Measurements from ENCODE around the gene S100A11.

The S100A11 gene

DNA sequence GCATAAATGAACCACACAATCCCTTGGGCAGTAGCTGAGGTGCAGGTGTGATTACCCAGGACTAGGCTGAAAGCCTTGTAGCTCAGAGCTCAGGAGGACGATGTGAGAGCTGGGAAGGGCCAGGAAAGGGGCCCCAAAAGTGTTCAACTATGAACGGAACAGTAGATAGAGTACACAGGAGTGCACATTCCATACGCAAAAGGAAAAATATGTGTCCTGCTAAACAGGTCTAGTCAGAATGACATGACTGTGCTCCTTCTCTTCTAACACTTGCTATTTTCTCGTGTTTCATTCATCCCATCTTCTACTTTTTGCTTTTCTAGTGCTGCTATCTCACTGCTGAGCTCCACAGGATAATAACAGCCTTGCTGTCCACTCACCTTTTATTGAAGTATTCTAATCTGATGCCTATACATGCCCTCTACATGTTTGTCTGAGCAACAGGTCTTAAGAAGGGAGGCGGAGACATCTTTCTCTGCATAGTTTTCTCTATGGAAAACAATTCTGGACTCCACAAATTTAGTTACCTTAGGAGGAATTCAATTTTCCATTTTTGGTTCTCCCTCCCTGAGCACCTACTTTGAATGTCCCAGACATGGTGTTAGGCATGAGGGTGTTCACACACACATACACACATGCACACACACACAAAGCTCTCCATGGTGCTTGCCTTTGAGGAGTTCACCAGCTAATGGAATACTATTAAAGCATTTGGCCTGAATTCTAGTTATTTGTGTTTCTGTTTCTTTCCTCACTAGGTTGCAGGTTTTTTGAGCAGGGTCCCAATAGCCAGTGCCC is 46.5 kb downstream of the S100A11 start:
- Histone ChIP-seq H3K27me3 (ENCODE audit: control insufficient read depth, insufficient read depth, low read length) (peaks cover 42% of the 10 kb centered on the region), H3K9ac (ENCODE audit: low read length) (no peak overlapping the region), H3K27ac (ENCODE audit: low read length) (no peak overlapping the region)

DNA sequence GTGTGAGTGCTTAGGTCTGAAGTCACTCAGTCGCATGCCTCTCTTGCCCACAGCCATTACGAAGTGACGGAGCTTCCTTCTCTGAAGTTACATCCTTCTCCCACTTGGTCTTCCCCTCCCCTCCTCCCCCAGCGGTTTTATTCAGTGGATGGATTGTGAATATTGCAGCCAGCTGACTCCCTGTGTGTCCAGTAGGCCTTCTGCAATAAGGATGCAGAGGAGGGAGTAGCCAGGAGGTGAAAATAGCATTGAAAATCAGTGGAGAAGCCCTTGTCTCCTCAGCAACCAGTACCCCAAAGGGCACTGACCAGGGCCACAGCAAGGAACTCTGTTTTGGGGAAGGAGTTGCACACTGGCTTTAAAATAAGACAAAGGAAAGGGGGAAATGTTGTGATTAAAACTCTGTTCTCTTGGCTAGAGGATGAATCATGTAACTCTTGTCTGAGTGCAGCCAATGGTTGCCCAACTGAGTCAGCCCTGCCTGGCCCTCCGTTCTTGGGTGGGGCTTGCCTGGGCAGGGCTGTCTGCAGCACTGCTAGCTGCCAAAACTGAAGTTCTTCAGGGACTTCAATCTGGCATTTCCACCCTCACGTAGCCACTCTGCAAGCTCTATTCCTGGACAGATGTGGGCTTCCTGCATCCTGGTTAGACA is 47.5 kb downstream of the S100A11 start:
- no peak overlapping the region for H3K9ac ChIP-seq (ENCODE audit: low read length)
- no peaks in the 10 kb centered on the region for H3K9me3 ChIP-seq (ENCODE audit: control insufficient read depth, low read depth, low read length)
- peaks cover 38% of the 10 kb centered on the region for H3K27me3 ChIP-seq (ENCODE audit: control insufficient read depth, insufficient read depth, low read length)
- H3K4me1 ChIP-seq (ENCODE audit: control insufficient read depth, low read depth, low read length): peaks cover 20% of the 10 kb centered on the region
- no peak overlapping the region for H3K27ac ChIP-seq (ENCODE audit: low read length)
- peaks cover 10% of the 10 kb centered on the region for H3K36me3 ChIP-seq (ENCODE audit: control insufficient read depth, low read depth, low read length)
- no peak overlapping the region for H3K4me3 ChIP-seq (ENCODE audit: low read length)

More for the DNA sequence above, 46.5 kb downstream of the S100A11 start:
- H3K36me3 ChIP-seq (ENCODE audit: control insufficient read depth, low read depth, low read length): peaks cover 5% of the 10 kb centered on the region
- H3K4me1 ChIP-seq (ENCODE audit: control insufficient read depth, low read depth, low read length): peaks cover 23% of the 10 kb centered on the region
- H3K4me3 ChIP-seq (ENCODE audit: low read length): no peak overlapping the region
- no peaks in the 10 kb centered on the region for H3K9me3 ChIP-seq (ENCODE audit: control insufficient read depth, low read depth, low read length)

DNA sequence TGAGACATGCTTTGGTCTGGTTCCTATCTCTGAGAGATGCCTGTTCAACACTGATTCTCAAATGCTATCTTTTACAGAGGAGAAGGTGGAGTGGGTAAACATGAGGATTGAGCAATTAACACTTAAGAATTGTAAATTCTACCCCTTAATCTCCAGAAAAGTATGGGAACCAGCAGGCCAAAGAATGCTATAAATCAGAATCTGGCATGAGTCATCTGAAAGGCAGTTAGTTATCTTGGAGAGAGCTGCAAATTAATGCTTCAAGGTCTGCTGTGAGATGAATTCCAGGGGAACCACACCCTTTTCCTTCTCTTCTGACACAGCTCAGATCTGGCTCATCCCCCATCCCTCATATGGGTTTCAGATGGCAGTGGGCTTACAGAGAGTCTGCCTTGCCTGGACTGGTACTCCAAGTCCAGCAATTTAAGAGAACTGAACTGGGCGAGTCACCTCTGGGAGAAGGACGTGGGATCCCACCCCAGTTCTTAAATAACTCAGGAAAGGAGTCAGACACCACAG is 48.3 kb downstream of the S100A11 start:
- peaks cover 12% of the 10 kb centered on the region for H3K36me3 ChIP-seq (ENCODE audit: control insufficient read depth, low read depth, low read length)
- H3K4me3 ChIP-seq (ENCODE audit: low read length): no peak overlapping the region
- no peak overlapping the region for H3K27ac ChIP-seq (ENCODE audit: low read length)
- no peak overlapping the region for H3K9ac ChIP-seq (ENCODE audit: low read length)
- no peaks in the 10 kb centered on the region for H3K9me3 ChIP-seq (ENCODE audit: control insufficient read depth, low read depth, low read length)
- peaks cover 32% of the 10 kb centered on the region for H3K27me3 ChIP-seq (ENCODE audit: control insufficient read depth, insufficient read depth, low read length)
- H3K4me1 ChIP-seq (ENCODE audit: control insufficient read depth, low read depth, low read length): peaks cover 20% of the 10 kb centered on the region

DNA sequence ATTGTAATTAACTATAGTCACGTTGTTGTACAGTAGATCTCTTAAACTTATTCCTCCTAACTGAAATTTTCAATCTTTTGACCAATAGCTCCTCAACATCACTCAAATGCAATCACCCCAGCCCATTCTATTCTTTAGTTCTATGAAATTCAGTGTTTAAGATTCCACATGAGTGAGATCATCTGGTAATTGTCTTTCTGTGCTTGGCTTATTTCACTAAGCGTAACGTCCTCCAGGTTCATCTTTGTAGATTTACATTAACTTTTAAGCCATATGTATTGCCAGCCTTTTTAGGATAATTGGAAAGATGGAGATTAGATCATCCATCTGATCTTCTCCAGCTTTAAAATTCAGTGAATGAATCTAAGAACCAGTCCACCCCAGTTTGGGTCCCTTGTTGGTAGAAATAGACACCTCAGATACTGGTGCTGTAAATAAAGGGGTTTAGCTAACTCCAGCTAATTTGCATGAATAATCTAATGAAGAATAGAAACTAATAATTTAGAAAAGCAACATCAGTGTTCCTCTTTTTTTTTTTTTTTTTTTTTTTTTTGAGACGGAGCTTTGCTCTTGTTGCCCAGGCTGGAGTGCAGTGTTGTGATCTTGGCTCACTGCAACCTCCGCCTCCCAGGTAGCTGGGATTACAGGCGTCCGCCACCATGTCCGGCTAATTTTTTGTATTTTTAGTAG is 50.2 kb downstream of the S100A11 start:
- Histone ChIP-seq H3K4me1 (ENCODE audit: control insufficient read depth, low read depth, low read length) (peaks cover 7% of the 10 kb centered on the region), H3K27ac (ENCODE audit: low read length) (no peak overlapping the region), H3K36me3 (ENCODE audit: control insufficient read depth, low read depth, low read length) (peaks cover 23% of the 10 kb centered on the region)

DNA sequence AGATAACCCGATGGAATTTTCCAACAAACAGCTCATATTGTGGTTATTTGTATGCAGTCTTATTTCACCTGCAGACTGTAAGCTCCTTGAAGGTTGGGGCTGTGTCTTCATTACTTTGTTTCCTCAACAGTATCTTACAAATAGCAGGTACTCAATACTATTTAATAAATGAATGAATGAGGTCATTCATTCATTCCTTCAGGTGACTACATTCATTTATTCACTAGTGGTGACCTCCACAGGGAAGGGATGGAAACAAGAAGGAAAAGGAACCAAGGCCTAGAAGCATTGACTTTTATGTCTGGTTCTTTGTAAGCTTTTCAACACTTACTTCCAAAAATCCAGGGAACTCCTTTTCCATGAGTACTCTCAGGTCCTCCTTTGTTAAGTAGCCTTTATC is 51.0 kb downstream of the S100A11 start:
- Histone ChIP-seq H3K36me3 (ENCODE audit: control insufficient read depth, low read depth, low read length) (peaks cover 23% of the 10 kb centered on the region), H3K9ac (ENCODE audit: low read length) (no peak overlapping the region), H3K4me3 (ENCODE audit: low read length) (no peak overlapping the region), H3K9me3 (ENCODE audit: control insufficient read depth, low read depth, low read length) (no peaks in the 10 kb centered on the region), H3K4me1 (ENCODE audit: control insufficient read depth, low read depth, low read length) (peaks cover 4% of the 10 kb centered on the region), H3K27ac (ENCODE audit: low read length) (no peak overlapping the region), H3K27me3 (ENCODE audit: control insufficient read depth, insufficient read depth, low read length) (peaks cover 5% of the 10 kb centered on the region)

More for the DNA sequence above, 50.2 kb downstream of the S100A11 start:
- no peaks in the 10 kb centered on the region for H3K9me3 ChIP-seq (ENCODE audit: control insufficient read depth, low read depth, low read length)
- H3K27me3 ChIP-seq (ENCODE audit: control insufficient read depth, insufficient read depth, low read length): peaks cover 13% of the 10 kb centered on the region
- H3K4me3 ChIP-seq (ENCODE audit: low read length): no peak overlapping the region
- H3K9ac ChIP-seq (ENCODE audit: low read length): no peak overlapping the region

DNA sequence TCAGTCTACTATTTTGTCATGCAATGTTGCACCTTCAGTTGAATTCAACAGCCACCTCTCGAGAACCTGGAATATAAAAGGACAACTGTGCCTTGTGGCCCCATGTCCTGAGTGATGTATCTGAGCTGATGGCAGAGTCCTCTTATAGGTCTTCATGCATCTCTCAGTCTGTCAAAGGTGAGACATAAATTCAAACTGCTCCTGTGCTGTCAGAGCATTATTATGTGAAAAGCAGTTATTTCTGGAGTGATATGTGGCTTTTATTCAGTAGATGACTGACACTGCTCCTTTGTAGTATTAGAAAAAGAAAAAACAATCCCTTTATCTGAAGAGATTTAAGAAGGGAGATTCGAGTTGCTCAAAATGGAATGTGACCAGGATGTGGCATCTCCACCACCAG is 51.5 kb downstream of the S100A11 start:
- Histone ChIP-seq H3K4me3 (ENCODE audit: low read length) (no peak overlapping the region), H3K9ac (ENCODE audit: low read length) (no peak overlapping the region), H3K36me3 (ENCODE audit: control insufficient read depth, low read depth, low read length) (peaks cover 23% of the 10 kb centered on the region), H3K4me1 (ENCODE audit: control insufficient read depth, low read depth, low read length) (peaks cover 4% of the 10 kb centered on the region), H3K27ac (ENCODE audit: low read length) (no peak overlapping the region), H3K27me3 (ENCODE audit: control insufficient read depth, insufficient read depth, low read length) (no peaks in the 10 kb centered on the region), H3K9me3 (ENCODE audit: control insufficient read depth, low read depth, low read length) (no peaks in the 10 kb centered on the region)

DNA sequence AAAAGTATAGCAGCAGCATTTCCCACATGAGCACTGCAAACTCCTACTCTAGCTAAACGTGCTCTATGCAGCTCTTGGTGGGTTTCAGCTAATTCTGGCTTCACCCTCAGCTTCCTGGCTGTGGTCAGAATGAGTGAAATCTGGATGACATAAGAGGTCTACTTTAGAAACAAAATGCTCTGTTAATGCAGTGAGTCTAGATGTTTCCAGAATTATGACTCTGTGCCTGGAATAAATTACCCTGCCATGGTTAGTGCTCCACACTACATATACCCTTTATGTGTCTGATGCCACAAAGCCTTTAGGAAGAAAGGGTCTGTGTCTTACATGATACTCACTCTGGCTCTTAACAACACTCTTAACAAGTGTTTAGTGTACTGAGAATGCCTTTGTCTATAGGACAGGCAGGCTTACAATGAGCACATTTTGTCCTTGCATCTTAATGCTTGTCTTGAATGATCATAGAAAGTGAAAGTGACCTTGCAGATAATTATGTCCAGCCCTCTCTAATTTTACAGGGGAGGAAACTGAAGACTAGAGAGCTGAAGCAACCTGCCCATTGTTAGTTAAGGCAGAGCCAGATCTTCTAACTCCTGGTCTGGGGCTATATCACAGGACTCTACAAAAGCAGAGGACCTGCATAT is 52.4 kb downstream of the S100A11 start:
- Histone ChIP-seq H3K9me3 (ENCODE audit: control insufficient read depth, low read depth, low read length) (no peaks in the 10 kb centered on the region), H3K4me3 (ENCODE audit: low read length) (no peak overlapping the region), H3K4me1 (ENCODE audit: control insufficient read depth, low read depth, low read length) (peaks cover 4% of the 10 kb centered on the region), H3K27ac (ENCODE audit: low read length) (no peak overlapping the region), H3K36me3 (ENCODE audit: control insufficient read depth, low read depth, low read length) (peaks cover 23% of the 10 kb centered on the region), H3K27me3 (ENCODE audit: control insufficient read depth, insufficient read depth, low read length) (no peaks in the 10 kb centered on the region), H3K9ac (ENCODE audit: low read length) (no peak overlapping the region)

All from iPS-18a (cell line).